SW 1271 (cell line): ENCODE measurements around the gene ISX.
"Not testable (repeated sequence)": the region's sequence is repeated elsewhere in the genome, so short reads cannot be mapped to it uniquely, and the experiment has no call there.

Experiments used
- DNase-seq, 2 experiments: peaks; one replicate each; lab custom pipeline; 2025; lab: John Stamatoyannopoulos, UW

The ISX gene

DNA sequence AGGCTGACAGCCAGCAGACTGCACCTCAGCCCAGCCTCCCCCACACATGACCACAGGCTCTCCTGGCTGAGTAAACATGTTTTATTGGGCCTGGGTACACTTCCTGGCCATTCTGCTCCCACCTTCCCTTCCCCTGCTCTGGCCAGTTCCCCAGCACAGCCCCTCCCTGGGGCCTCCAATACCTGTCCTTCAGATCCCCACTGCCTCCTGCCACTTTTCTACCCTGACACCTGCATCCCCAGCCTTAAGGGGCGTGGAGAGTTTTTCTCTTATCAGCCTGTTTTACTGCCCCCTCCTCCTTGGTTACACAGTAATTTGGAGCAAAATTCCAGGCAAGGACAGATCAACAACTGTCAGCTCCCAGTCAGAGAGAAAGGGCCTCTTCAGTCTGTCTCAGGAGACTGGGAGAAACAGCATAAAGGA is at the start of gene ISX:
TSS of gene ISX (plus strand) at position 363 of the 423 bp plus-strand sequence. CDS start 930 bp downstream, outside the sequence.
- DNase-seq, result no peak

- DNase-seq, result no peak
These were observed 49.0 kb upstream of the ISX start for GRCh38 chr22:35016909-35017308.

- DNase-seq, result no peak
These were observed 47.0 kb upstream of the ISX start for GRCh38 chr22:35018995-35019394.

- no peak for DNase-seq
These were observed 45.4 kb upstream of the ISX start for GRCh38 chr22:35020517-35020916.

GRCh38 chr22:35021161-35021560 is 44.8 kb upstream of the ISX start:
- DNase-seq, result no peak

DNA sequence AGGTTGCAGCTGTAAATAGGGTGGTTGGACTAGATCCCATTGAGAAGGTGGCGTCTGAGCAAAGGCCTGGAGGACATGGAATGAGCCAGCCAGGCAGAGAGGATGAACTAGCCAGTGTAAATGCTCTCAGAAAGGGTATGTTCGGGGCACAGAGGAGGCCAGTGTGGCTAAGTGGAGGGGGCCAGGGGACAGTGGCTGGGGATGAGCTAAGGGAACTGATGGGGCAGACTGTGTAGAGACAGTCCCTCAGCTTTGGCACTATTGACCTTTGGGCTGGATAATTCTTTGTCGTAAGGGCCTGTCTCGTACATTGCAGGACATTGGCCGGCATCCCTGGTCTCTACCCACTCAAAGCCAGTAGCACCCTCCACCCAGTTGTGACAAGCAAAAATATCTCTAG is 43.7 kb upstream of the ISX start:
- no peak for DNase-seq

- DNase-seq, result no peak
These were observed 42.1 kb upstream of the ISX start for GRCh38 chr22:35023692-35024363.

GRCh38 chr22:35024364-35024692 is 41.6 kb upstream of the ISX start:
- no peak for DNase-seq

GRCh38 chr22:35030112-35030511 is 35.8 kb upstream of the ISX start:
- not testable (repeated sequence) for DNase-seq

DNA sequence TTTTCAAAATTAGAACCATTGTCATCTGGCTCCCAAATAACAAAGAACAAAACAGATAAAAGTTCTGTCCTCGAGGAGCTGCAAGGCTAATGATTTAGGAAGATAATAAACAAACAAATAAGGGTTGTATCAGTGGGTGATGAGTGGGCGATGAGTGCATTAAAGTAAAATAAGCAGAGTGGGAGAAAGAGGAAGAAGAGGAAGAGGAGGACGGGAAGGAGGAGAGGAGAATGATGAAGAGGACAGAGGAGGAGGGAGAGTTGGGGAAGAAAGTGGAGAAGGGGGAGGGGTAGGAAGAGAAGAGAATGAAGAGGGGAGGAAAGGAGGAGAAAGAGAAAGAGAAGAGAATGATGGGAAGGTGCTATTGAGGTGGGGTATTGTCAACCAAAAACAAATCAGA is 33.4 kb upstream of the ISX start:
- DNase-seq, result no peak

- no peak for DNase-seq
These were observed 32.2 kb upstream of the ISX start for GRCh38 chr22:35033635-35034296.

GRCh38 chr22:35034963-35035362 is 31.0 kb upstream of the ISX start:
- no peak for DNase-seq

DNA sequence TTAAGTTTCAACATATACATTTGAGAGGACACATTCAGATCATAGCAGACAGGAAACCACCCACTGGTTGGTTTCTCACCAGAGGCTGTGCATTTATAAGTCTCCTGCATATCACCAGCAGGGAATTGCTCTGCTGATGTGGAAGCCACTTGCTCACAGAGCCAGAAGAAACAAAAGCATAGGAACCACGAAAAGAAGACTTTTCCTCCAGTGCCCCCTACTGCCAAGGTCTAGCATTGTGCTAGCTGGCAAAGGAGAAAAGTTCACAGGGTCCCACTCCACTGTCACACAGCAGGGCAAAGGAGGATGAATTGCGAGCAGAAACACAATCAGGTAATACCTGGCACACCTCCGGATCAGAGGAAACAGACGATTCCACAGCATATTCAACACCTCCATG is 28.9 kb upstream of the ISX start:
- DNase-seq, result no peak

DNA sequence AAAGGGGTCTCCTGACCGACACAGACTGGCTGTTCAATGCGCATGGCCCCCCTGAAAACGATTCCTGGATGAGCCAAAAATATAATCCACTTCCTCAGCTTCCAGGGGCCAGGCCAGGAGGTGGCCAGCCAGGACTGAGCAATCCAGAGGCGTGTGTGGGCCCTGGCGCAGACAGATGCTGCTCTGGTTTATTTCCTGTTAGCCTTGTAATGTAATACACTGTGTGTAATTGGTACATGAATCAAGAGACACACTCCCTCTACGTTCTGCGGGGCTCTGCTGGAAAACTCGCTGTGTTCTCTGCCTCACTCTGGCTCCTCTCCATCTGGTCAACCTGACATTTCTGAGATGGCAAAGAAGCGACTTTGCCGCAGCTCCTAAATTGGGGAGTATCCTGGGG is 26.3 kb upstream of the ISX start:
- no peak for DNase-seq

GRCh38 chr22:35043252-35043933 is 22.6 kb upstream of the ISX start:
- no peak for DNase-seq

DNA sequence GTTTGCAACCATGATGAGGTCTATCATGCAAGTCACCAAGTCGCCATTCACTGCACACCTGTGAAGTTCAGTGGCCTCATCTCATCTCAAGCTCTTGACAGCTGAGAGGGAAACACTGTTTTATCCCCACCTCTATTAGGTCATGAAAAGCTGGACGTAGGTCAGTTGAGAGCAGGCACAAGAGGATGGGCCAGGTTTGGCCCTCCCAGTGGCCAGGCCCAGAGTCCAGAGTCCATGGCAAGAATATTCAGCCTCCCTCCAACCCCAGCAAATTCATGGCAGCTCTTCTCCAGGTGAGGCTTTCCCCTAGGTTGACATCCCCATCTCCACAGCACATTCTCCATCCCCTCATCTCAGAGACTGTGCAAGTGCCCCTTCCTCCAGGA is 22.0 kb upstream of the ISX start:
- no peak for DNase-seq

GRCh38 chr22:35044607-35045390 is 21.2 kb upstream of the ISX start:
- no peak for DNase-seq

GRCh38 chr22:35045451-35045850 is 20.5 kb upstream of the ISX start:
- DNase-seq, result no peak

- DNase-seq, result no peak
These were observed 19.1 kb upstream of the ISX start for GRCh38 chr22:35046744-35047462.

- DNase-seq, result not testable (repeated sequence)
These were observed 15.9 kb upstream of the ISX start for GRCh38 chr22:35050038-35050437.

DNA sequence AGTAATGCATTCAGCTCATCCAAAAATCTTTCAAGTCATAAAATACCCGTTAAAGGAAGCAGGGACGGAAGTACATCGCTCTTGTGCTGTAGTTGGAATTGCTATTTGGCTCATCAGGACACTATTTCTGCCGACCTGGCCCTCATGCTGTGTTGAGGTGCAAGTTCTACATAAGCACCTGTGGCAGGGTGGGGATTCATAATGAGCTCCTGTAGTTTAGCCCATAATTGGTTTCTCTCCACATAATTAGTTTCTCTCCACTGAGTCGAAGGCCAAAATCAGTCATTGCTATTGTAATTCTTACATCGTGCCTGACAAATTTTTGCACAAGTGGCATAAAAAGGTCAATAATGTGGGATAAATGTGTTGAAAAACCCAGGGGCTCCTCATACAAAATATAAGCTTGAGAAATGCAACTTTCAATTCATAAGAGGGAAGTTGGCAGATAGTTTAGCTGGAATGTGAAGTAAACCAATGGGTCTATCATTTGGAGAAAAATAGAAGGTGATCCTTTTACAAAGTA is 14.9 kb upstream of the ISX start:
- no peak for DNase-seq

- DNase-seq, result no peak
These were observed 14.2 kb upstream of the ISX start for GRCh38 chr22:35051791-35052190.
